A549 (cell line): ENCODE measurements around the gene SUCNR1.

Experiments
- CTCF ChIP-seq: fragments of >200 bp; sonication (Bioruptor Twin); formaldehyde crosslinking; IDR thresholded peaks from 3 replicates; pipeline ENCODE4 v1.5.1; 2016
- MAZ ChIP-seq: fragments of 150-350 bp; IDR thresholded peaks from 2 replicates; pipeline ENCODE4 v1.6.1; 2014; ENCODE audit warnings: antibody characterized with exemption, low read depth, low read length, borderline replicate concordance

DNA sequence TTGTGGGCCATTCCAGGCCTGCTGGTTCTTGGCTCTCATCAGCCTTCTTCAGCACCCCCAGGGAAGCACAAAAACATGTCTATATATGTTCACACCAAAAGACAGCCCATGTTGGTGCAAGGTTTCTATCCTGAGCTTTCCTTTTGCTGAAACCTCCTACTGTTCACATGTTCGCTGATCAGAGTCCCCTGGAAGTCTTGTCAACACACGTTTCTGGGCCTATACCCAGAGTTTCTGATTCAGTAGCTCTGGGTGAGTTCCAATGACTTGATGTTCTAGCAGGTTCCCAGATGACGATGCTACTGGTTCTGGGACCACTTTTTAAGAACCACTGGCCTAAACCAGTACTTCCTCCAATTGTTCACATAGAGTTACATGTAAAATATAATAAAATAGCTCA lies 46.0 kb downstream of the SUCNR1 start:
- no peak for TF ChIP-seq MAZ
- TF ChIP-seq CTCF = no peak
